ENCODE measurements around the gene KCNK16.

GRCh38 chr6:39282774-39283173 is 39.7 kb downstream of the KCNK16 start:
- no peak for TF ChIP-seq CTCF (IDR thresholded peaks at IDR 0.05; ENCODE audit: insufficient read depth, low read depth, low read length)
- no peak for TF ChIP-seq EZH2 (IDR thresholded peaks at IDR 0.05; ENCODE audit: insufficient read depth, low read length)

Data from astrocyte (in vitro differentiated cells and primary cell).